Epithelial cell of esophagus (primary cell): ENCODE data around the gene TMEM91.

Experiments used
- DNase-seq: peaks from one replicate; pipeline ENCODE4 v3.0.0; 2010; ENCODE audit warnings: low read depth
- H3K4me3 ChIP-seq: 2 replicates; pipeline ENCODE4 v1.5.1; 2011; ENCODE audit warnings: mild to moderate bottlenecking, low read length, control low read depth
- CTCF ChIP-seq: IDR thresholded peaks from 2 replicates; pipeline ENCODE4 v1.5.1; 2011; ENCODE audit warnings: low read depth, mild to moderate bottlenecking, low read length, control low read depth, inconsistent platforms; ENCODE audit not compliant: insufficient read depth; ENCODE audit errors: missing control alignments

The TMEM91 gene

GRCh38 chr19:41426952-41427646 is 50.8 kb downstream of the TMEM91 start, which contains the start of gene B3GNT8:
Gene B3GNT8 (minus strand): TSS chr19:41427374. CDS start chr19:41426778, 596 bp downstream.
- no peak for TF ChIP-seq CTCF
- peak; percentile 92 for DNase-seq
- H3K4me3 ChIP-seq: peak within 1 kb of the TSS; percentile 62

- no peak for TF ChIP-seq CTCF
- DNase-seq: peak; percentile 24
- peak overlapping the region; percentile 62 for H3K4me3 ChIP-seq
These were observed 51.5 kb downstream of the TMEM91 start for GRCh38 chr19:41427647-41428480.

DNA sequence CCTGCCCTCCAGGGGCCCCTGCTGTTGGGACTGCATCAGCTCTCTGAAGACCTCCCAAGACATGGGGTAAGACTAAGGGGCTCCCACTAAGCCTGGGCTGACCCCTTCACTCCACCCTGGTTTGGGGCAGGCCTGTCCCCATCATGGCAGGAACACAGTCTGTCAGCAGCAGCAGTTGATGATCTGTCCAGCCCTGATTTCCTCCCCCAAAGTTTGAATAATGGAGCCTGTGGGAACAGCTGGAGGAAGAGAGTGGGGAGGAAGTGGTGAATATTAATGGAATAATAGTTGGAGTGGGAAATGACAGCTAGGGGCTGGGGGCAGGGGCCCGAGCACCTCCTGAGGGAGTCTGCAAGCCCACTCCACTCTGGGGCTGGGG is 52.1 kb downstream of the TMEM91 start:
- H3K4me3 ChIP-seq: peak overlapping the region; percentile 62
- TF ChIP-seq CTCF: no peak
- no peak for DNase-seq

DNA sequence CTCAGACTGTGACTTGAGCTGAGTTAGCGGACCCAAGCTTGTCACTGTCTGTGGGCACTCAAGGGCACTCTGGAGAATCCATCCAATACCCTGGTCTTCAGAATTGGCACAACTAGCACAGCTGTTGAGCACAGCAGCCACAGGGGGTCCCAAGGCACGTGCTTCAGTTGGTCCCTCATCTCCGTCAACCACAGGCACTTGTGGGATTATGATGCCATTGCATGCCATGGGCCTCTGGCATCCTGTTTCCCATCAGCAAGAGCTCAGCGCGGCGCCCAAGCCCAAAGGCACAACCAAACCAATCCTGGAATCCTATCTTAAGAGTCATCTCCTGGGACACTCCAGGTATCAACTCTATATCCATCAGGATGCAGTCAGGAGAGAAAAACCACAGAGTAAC is 54.6 kb downstream of the TMEM91 start:
- H3K4me3 ChIP-seq: no peak overlapping the region
- no peak for TF ChIP-seq CTCF
- no peak for DNase-seq

GRCh38 chr19:41431426-41432386 is 55.4 kb downstream of the TMEM91 start:
- peak; percentile 41 for TF ChIP-seq CTCF
- DNase-seq: peak; percentile 46
- no peak overlapping the region for H3K4me3 ChIP-seq

- no peak overlapping the region for H3K4me3 ChIP-seq
- TF ChIP-seq CTCF: no peak
- DNase-seq: no peak
These were observed 56.8 kb downstream of the TMEM91 start for GRCh38 chr19:41433171-41433570.
